ENCODE measurements around the gene WDR90. TPM values are rescaled to one million over a fixed set of nuclear protein-coding genes. Genes with fewer than 3 reads are reported as not detected.
A peak's percentile ranks its signal among the peaks of the same experiment; 100 is the strongest.

Gene WDR90
- total RNA-seq, 1 donor from 2014 or later = 4.2 TPM

DNA sequence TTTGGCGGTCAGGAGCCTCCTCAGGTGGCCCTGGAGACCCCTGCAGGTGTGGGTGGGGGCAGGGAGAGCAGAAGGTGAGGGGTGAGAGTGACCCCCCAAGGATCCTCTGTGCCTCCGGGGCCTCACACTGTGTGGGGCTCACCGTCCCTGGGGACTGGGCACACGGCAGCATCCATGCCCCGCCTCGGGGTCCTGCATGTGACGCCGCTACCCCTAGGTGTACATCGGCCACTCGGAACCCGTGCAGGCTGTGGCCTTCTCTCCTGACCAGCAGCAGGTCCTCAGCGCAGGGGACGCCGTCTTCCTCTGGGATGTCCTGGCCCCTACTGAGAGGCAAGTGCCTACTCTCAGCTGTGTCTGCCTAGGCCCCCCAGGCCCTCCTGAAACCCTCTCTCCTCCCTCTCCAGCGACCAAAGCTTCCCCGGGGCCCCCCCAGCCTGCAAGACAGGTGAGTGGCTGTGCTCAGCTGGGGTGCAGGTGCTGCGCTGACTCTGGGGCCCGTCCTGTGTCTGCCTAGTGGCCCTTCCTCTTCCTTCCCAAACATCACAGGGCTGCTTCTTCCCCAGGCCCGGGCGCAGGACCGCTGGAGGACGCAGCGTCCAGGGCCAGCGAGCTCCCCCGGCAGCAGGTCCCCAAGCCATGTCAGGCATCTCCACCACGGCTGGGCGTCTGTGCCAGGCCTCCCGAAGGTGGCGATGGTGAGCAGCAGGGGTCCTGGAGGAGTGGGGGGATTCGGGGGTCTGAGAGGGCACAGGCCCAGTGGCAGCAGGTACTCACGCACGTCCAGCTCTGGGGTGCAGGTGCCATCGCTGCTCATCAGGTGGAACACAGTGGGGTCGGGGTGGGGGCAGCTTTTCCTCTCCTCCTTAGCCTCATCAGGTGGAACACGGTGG, 9.8 kb downstream of the WDR90 start:
- no peak for DNase-seq (ENCODE audit: low read depth in 2 of 2)

DNA sequence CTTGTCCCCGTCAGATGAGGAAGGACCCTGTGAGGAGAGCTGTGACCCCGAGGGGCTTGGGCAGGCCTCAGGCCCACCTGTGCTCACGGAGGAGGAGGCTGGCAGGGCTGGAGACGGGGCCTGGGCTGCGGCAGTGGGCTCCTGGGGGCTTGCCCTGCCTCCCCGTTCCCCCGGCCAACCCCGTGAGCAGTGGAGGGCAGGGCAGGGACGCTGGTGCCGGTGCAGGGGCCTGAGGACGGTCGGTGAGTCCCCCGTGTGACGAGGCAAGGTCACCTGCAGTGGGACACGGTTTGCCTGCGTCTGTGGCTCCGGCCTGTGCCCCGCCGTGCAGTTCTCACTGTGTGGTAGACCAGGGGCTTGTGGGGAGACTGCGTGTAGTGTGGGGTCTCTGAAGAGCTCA, 10.5 kb downstream of the WDR90 start:
- no peak for DNase-seq (ENCODE audit: low read depth in 2 of 2)

DNA sequence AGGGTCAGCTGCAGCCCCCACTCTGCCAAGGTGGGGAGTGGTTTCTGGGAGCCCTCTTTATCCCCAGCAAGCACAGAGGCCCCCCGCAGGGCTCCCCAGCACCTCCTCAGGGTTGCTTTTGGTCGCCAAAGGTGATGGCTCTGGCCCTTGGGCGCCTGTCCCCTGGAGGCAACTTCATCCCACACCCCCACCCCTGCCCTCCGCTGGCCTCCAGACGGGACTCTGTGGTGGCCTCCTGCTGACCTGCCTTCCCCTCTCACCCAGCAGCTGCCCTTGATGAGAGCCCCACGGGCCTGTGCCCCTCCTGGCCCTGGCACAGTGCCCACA, 10.9 kb downstream of the WDR90 start:
- no peak for DNase-seq (ENCODE audit: low read depth in 2 of 2)

DNA sequence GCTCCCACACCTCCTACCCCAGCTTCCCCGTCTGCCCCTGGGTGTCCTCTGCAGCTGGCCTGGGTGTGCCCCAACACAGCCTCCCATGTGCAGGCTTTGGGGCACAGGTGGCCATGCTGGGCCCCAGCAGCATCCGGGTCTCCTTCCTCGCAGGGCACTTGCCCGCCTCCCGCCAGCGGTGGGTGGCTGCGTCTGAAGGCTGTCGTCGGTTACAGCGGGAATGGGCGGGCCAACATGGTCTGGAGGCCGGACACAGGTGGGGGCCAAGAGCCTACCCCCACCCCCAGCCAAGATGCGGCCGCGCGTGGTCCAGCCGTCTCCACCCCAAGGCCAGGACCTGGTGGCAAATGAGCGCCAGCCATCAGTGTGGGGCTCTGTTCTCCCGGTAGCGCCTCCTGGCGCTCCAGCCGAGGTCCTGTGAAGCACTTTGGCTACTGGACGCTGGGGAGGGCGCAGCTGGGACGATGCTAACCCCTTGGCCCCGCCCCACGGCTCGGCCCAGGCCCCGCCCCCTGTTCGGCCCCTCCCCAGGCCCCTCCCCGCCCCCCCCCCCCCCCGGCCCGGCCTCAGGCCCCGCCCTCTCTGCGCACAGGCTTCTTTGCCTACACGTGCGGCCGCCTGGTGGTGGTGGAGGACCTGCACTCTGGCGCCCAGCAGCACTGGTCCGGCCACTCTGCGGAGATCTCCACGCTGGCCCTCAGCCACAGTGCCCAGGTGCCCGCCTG, 11.5 kb downstream of the WDR90 start:
- DNase-seq (ENCODE audit: low read depth in 2 of 2) = peak; percentile 94

DNA sequence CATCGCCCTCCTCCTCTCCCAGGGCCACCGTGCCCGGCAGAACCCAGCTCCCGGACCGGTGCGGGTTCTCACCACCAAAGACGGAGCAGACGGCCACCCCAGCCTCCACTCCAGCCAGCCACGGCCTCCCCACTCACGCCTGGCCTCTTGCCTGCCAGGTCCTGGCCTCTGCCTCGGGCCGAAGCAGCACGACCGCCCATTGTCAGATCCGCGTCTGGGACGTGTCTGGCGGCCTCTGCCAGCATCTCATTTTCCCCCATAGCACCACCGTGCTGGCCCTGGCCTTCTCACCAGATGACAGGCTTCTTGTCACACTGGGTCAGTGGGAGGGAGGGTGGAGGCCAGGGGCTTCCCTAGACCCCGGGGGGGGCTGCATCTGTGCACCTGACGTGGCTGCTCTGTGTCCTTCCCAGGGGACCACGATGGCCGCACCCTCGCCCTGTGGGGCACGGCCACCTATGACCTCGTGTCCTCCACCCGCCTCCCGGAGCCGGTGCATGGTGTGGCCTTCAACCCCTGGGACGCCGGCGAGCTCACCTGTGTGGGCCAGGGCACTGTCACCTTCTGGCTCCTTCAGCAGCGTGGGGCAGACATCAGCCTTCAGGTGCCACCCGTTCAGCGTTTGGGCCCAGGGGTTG, 12.1 kb downstream of the WDR90 start:
- no peak for DNase-seq (ENCODE audit: low read depth in 2 of 2)

DNA sequence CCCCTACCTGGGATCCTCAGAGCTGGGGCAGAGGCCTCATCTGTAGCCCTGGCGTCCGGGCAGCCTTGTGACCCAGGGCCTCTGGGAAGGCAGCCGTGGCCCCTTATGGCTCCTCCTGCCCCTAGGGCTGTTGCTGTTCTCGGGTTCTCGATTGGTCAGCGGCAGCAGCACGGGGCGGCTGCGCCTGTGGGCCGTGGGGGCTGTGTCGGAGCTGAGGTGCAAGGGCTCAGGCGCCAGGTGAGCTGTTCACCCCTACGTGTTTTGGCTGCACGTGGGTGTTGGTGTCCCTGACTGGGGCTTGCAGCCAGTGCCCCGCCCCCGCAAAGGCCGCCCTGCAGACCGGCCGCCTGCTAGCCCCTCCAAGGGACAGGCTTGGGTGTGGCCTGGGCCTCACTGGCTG, 12.9 kb downstream of the WDR90 start:
- DNase-seq (ENCODE audit: low read depth in 2 of 2) = no peak

DNA sequence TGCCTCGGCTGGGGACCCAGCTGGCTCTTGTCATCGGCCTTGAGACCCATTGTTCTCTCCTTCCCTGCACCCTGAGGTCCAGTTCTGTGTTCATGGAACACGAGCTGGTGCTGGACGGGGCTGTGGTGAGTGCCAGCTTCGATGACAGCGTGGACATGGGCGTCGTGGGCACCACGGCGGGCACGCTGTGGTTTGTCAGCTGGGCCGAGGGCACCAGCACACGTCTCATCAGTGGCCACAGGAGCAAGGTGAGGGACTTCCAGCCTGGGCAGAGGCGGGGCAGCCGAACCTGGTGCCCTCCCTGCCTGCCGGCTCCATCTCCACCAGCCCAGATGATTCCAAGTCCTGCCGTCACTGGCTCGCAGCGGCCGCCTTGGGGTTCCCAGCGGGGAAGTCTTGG, 13.4 kb downstream of the WDR90 start:
- DNase-seq (ENCODE audit: low read depth in 2 of 2) = no peak

DNA sequence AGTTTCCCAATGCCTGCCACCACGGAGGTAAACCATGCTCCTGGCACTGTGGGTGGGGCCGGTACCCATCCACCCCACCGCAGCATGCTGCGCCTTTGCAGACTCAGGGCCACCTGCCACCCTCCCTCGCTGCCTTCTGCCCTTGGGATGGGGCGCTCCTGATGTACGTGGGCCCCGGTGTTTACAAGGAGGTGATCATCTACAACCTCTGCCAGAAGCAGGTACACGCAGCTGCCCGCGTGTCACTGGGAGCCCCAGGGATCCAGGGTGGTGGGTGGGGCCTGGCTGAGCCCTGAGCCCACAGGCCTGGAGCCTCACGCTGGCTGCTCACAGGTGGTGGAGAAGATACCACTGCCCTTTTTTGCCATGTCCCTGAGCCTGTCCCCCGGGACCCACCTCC, 17.4 kb downstream of the WDR90 start:
- DNase-seq (ENCODE audit: low read depth in 2 of 2) = no peak

DNA sequence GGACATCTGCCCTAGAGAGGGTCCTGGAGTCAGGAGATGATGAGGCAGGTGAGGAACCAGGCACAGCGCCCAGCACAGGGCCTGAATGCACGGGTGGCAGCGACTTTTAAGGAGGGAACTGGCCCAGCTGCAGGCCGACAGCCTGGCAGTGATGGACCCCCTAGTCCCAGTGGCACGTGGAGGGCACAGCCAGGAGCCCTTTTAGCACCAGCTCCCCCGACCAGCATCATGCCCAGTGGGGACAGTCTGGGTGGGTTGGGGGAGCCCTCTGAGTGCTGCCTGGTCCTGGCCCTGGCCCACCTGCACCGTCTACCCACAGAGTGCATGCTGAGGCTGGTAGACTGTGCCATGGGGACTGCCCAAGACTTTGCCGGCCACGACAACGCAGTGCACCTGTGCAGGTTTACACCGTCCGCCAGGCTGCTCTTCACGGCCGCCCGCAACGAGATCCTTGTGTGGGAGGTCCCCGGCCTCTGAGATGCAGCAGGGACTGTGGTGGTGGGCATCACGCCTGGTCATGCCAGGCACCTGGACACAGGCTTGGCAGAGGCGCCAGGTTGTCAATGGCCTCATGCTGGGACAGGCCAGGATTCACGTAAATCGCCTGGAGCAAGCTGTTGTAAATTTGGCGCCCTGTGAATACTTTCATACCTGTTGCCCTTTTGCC, 18.1 kb downstream of the WDR90 start:
- DNase-seq (ENCODE audit: low read depth in 2 of 2) = no peak

DNA sequence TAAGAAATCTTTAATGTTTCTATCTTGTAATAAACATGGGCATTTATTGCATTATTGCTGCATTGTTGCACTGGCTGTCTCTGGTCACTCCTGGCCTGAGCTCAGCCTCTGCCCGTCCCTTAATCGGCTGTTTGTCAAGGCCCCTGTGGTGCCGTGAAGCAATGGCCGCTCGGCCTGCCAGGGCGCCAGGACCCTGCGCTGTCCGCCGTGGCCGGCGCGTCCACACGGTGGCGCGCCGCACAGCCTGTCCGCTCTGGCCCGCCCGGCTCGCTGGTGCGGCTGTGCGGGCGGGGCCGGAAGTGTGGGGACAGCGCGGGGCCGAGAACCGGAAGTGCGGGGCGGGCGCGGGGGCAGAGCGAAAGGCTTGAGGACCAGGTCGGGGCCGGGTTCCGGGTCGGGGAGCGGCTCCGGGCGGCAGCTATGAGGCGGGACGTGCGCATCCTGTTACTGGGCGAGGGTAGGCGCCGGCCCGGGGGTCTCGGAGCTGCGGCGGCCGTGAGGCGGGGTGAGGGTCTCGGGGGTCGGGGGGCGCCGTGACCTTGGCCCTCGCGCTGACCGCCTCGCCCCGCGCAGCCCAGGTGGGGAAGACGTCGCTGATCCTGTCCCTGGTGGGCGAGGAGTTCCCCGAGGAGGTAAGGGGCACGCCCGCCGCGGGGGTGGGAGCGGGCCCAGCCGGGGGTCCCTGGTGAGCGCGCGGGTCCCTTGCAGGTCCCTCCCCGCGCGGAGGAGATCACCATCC, 18.8 kb downstream of the WDR90 start, which contains the start of gene RHOT2:
RHOT2 (plus strand) TSS at position 353 of the 739 bp plus-strand sequence; CDS start at position 421, 68 bp downstream.
- DNase-seq (ENCODE audit: low read depth in 2 of 2) = peak; percentile 94 to 95

DNA sequence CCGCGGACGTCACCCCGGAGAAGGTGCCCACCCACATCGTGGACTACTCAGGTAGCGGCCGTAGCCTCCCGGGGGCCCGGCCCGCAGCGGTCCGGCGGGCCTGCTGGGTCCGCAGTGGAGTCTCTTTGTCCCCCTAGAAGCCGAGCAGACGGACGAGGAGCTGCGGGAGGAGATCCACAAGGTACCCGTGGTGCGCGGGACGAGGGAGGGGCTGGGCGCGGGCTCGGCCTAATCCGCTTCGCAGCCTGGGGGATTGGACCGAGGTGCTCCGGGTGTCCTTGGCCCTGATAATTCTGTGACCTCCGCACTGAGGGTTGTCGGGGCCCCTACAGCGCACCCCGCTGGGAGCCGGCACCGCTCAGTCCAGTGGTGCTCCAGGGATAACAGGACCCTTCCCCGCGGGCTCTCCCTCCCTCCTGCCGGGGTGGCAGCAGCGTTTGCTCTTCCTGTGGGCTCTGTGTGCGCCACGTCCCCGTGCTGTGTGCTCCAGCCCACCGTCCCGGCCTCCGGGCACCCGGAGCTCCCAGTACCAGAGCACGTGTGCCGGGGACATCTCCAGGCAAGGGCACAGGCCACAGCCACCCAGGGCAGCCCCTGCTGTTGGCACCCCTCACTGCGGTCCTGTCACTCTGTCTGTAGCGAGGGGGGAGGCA, 19.5 kb downstream of the WDR90 start:
- DNase-seq (ENCODE audit: low read depth in 2 of 2) = peak; percentile 32 to 36

DNA sequence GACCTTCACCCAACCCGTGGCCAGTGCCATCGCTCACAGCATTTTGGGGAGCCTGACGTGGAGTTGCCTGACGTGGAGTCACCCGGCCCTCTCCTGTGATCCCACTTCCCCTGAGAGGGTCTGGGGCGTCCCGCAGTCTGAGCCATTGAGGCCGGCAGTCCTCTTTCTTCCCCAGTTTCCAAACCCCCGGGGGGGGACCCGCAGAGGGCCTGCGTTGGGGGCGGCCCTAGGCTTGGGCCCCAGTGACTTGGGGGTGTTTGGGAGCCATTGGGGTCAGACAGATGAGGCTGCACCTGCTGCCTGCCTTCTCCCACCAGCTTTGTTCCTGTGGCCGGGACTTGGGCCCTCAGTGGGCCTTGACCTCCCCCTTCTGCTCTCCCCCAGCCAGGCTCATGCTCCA, 20.5 kb downstream of the WDR90 start:
- no peak for DNase-seq (ENCODE audit: low read depth in 2 of 2)

DNA sequence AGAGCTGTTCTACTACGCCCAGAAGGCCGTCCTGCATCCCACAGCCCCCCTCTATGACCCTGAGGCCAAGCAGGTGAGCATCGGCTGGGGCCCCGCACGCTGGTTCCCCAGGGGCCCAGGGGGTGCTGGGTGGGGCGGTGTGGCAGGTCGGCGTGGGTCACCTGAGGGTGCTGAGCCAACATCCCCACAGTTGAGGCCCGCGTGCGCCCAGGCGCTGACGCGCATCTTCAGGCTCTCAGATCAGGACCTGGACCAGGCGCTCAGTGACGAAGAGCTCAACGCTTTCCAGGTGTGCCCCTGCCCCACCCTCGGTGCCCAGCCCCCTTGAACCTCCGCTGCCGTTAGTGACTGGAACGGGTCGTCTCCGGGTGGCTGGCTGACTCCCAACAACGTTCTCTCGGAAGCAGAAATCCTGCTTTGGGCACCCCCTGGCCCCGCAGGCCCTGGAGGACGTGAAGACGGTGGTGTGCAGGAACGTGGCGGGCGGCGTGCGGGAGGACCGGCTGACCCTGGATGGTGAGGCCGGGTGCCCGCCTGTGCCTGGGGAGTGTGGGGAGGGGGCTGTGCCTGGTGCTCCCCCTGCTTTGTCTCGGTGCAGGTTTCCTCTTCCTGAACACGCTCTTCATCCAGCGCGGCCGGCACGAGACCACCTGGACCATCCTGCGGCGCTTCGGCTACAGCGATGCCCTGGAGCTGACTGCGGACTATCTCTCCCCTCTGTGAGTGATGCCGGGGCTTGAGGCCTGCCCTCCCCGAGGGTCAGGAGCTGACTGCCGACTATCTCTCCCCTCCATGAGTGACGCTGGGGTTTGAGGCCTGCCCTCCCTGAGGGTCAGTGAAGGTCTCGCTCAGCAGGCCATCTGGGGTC, 21.6 kb downstream of the WDR90 start:
- no peak for DNase-seq (ENCODE audit: low read depth in 2 of 2)

DNA sequence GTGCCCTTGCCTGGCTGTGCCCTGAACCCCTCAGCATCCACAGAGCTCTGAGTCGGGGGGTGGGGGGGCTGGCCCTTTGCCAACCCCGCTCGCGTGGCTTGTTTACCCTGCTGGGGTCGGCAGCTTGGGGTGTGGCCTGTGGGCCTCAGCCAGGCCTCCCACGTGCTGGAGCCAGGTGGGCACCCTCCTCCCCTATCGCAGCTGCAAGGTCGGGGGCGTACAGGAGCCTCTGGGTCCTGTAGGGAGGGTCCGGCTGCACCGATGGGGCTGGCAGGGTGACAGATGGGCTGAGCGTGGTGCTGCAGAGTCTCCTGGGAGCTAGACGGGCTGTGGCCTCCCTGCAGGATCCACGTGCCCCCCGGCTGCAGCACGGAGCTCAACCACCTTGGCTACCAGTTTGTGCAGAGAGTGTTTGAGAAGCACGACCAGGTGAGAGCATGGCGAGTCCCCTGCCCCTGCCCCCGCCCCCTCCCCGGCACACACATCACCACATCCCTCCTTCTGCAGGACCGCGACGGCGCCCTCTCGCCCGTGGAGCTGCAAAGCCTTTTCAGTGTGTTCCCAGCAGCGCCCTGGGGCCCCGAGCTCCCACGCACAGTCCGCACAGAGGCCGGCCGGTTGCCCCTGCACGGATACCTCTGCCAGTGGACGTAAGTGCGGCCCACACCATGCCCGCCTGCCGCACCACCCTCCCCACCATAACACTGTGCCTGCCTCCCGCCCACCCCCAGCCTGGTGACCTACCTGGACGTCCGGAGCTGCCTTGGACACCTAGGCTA, 22.4 kb downstream of the WDR90 start:
- DNase-seq (ENCODE audit: low read depth in 2 of 2) = no peak

DNA sequence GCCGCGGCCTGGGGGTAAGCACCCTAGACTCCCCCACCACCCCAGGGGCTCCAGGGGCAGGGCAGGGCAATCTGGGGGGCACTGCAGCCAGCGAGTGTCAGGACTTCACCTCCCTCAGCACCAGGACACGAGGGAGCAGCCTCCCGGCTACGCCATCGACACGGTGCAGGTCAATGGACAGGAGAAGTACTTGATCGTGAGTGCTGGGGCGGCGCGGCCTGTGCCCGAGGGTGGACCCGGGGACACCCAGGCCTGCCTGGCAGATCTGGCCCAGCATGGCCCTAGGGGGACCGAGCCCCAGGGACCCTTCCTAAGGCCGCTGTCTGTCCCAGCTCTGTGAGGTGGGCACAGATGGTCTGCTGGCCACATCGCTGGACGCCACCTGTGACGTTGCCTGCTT, 23.2 kb downstream of the WDR90 start:
- no peak for DNase-seq (ENCODE audit: low read depth in 2 of 2)

DNA sequence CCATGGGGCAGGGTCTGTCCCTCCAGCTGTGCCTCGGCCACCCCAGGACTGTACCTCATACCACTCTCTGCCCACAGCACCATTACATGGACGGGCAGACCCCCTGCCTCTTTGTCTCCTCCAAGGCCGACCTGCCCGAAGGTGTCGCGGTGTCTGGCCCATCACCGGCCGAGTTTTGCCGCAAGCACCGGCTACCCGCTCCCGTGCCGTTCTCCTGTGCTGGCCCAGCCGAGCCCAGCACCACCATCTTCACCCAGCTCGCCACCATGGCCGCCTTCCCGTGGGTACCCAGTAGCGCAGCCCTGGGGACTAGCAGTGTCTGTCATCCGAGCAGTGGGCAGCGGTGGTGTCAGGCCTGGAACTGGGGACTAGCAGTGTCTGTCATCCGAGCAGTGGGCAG, 23.7 kb downstream of the WDR90 start:
- no peak for DNase-seq (ENCODE audit: low read depth in 2 of 2)

DNA sequence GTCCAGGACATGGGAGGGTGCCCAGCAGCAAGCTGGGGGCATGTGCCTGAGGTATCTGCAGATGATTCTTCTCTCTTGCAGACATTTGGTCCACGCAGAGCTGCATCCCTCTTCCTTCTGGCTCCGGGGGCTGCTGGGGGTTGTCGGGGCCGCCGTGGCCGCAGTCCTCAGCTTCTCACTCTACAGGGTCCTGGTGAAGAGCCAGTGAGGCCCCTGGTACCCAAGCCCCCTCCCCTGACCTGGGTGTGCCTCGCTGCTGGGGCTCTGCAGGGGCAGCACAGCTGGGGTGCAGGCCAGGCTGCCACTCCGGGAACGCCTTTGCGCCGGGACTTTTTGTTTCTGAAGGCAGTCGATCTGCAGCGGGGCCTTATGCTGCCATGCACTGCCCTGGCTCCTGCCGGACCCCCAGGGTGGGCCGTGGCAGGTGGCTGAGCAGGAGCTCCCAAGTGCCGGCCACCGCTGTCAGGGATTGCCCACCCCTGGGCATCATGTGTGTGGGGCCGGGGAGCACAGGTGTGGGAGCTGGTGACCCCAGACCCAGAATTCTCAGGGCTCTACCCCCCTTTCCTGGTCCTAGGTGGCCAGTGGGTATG, 24.3 kb downstream of the WDR90 start:
- DNase-seq (ENCODE audit: low read depth in 2 of 2) = no peak

DNA sequence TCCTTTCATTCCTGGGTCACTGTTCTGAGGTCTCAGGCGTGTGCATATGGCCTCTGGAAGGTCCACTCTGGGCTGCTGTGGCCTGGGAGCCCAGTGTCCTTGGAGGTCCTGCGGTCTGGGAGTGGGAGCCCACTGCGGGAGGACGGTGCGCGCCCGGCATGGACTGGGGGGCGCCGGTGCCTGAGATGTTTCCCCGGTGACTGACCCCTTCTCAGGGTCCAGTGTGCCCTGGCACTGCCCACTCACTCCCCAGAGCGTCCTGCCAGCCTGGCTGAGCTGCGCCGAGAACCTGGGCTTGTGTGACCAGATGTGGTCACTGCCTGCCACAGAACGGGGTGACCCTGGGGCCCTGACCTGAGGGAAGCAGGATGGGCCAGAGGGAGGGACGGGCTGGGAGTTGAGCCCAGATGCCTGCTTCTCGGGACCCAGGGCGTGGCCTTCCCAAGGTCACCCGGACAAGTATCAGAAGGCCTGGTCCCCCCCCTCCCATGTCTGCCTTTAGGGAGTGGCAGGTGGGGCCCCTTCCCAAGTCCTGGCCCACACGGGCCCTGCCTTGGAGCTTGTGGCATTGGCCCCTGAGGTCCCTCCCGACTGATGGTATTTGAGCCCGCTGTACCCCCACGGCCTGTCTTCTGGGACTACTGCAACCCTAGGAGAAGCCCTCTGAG, 25.2 kb downstream of the WDR90 start:
- DNase-seq (ENCODE audit: low read depth in 2 of 2) = no peak

Measured in lung microvascular endothelial cell (primary cell).